Lower lobe of right lung (tissue), 2 donors: ENCODE results near the gene DSE. TPM values are rescaled to one million over a fixed set of nuclear protein-coding genes. Genes with fewer than 3 reads are reported as not detected.

Source experiments
- ATAC-seq, 2 donors: fragments of 200-7000 bp; cut with Tn5 transposase; one replicate each; pipeline ENCODE4 v1.9.1; 2020 to 2022; ENCODE audit warnings: mild to moderate bottlenecking in 2 of 2, moderate library complexity in 2 of 2
- DNase-seq: peaks from one replicate; pipeline ENCODE4 v3.0.0-alpha.2; 2020
- H3K27ac ChIP-seq: fragments of 200-600 bp; one replicate; pipeline ENCODE4 v1.8.0; 2022
- H3K27me3 ChIP-seq: fragments of 200-600 bp; one replicate; pipeline ENCODE4 v1.8.0; 2022; ENCODE audit warnings: low read depth
- H3K36me3 ChIP-seq: fragments of 200-600 bp; one replicate; pipeline ENCODE4 v1.8.0; 2022; ENCODE audit warnings: mild to moderate bottlenecking
- H3K4me1 ChIP-seq: fragments of 200-600 bp; one replicate; pipeline ENCODE4 v1.8.0; 2022
- H3K4me3 ChIP-seq: fragments of 200-600 bp; one replicate; pipeline ENCODE4 v1.8.0; 2022; ENCODE audit warnings: mild to moderate bottlenecking
- H3K9me3 ChIP-seq: fragments of 200-600 bp; one replicate; pipeline ENCODE4 v1.8.0; 2022
- intact Hi-C: fragments of 100-400 bp; cut with DNase I; formaldehyde crosslinking; loops from one replicate; pipeline ENCODE4 v1.11.0; 2022
- total RNA-seq: library from RNA; stranded (reverse); fragmentation: NEBNext Ultra II Directional; extraction: Animal tissue kit (Norgen Biotek cat#: 25700); gene quantifications from one replicate; pipeline ENCODE4 v1.2.1, GENCODE V29; 2021
- TF ChIP-seq, protein P1 (sequence below): fragments of 200-600 bp; IDR thresholded peaks from one replicate; pipeline ENCODE4 v1.8.0; 2022; ENCODE audit warnings: antibody characterized with exemption, mild to moderate bottlenecking
- donor health status: DM: no; HTN: yes; CAD: no; lungs with severe emphysema.

DSE gene
- total RNA-seq, 1 donor from 2014 or later, result 59.7 TPM

DNA sequence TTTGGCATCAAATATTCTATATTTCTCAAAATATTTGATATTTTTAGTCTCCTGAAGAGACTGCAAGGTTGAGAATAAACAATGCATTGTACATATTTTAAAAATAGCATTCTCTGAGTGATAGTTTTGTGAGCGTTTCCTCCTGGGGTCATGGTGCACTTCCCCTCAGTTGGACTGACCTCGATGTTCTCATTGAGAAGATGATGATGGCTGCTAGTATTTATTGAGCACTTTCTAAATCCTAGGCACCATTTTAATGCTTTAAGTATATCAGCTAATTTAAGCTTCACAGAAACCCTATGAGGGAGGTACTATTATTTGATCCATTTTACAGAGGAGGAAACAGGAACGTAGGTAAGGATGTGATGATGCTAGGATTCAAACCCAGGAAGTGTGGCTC lies 18.2 kb downstream of the DSE start:
- no peaks in the 10 kb centered on the region for H3K9me3 ChIP-seq
- H3K4me3 ChIP-seq, result no peak overlapping the region
- H3K36me3 ChIP-seq, result no peaks in the 10 kb centered on the region
- no peak overlapping the region for H3K27ac ChIP-seq
- ATAC-seq (no peak), DNase-seq (no peak)
- peaks cover 69% of the 10 kb centered on the region for H3K4me1 ChIP-seq
- TF ChIP-seq, protein P1, sequence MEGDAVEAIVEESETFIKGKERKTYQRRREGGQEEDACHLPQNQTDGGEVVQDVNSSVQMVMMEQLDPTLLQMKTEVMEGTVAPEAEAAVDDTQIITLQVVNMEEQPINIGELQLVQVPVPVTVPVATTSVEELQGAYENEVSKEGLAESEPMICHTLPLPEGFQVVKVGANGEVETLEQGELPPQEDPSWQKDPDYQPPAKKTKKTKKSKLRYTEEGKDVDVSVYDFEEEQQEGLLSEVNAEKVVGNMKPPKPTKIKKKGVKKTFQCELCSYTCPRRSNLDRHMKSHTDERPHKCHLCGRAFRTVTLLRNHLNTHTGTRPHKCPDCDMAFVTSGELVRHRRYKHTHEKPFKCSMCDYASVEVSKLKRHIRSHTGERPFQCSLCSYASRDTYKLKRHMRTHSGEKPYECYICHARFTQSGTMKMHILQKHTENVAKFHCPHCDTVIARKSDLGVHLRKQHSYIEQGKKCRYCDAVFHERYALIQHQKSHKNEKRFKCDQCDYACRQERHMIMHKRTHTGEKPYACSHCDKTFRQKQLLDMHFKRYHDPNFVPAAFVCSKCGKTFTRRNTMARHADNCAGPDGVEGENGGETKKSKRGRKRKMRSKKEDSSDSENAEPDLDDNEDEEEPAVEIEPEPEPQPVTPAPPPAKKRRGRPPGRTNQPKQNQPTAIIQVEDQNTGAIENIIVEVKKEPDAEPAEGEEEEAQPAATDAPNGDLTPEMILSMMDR, result no peak
- no peaks in the 10 kb centered on the region for H3K27me3 ChIP-seq
- intact Hi-C loops, result no loop called here

DNA sequence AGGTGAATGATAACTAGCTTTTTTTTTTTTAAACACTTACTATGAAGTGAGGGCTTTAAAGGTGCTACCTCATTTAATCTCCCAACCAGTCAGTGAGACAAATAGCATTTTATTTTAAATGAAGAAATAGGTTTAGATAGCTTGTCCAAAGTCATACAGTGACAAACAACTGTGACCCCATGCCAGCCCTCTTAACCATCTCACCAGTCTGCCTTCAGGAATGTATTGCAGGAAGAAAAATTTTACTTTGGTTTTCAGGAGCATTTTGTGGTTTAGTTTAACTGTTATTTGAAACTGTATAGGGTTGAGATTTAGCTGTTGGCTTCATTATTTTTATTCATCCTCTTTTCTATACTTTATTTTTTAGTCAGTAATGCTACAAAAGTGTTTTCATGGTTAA lies 18.6 kb downstream of the DSE start:
- no peaks in the 10 kb centered on the region for H3K9me3 ChIP-seq
- no peak for DNase-seq
- no peak overlapping the region for H3K4me3 ChIP-seq
- TF ChIP-seq, protein P1, result no peak
- no peak overlapping the region for H3K27ac ChIP-seq
- no peak for ATAC-seq
- H3K36me3 ChIP-seq, result no peaks in the 10 kb centered on the region
- peaks cover 69% of the 10 kb centered on the region for H3K4me1 ChIP-seq
- intact Hi-C loops, result no loop called here
- no peaks in the 10 kb centered on the region for H3K27me3 ChIP-seq

DNA sequence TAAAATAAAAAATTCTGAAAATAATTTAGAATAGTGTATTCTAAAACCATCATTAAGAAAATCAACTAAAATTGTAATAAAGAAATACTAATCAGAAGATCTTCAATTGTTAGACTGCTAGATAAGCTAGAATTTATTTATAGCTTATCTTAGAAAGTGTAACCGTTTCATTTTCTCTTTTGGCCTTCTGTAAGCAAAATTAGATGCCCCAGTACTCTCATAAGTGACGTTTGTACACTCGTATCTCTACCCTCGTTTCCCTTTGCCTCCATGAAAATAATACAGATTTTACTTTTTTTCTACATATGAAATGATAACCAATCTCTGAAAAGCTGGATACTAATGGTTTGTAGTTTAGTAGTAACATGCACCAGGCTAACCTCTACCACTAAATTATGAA lies 19.8 kb downstream of the DSE start:
- TF ChIP-seq, protein P1, result no peak
- Histone ChIP-seq H3K4me3 (no peak overlapping the region), H3K9me3 (no peaks in the 10 kb centered on the region), H3K27me3 (no peaks in the 10 kb centered on the region), H3K36me3 (no peaks in the 10 kb centered on the region), H3K27ac (peak overlapping the region; percentile 21), H3K4me1 (peaks cover 66% of the 10 kb centered on the region)
- intact Hi-C loops, result no loop called here
- ATAC-seq (no peak), DNase-seq (no peak)

DNA sequence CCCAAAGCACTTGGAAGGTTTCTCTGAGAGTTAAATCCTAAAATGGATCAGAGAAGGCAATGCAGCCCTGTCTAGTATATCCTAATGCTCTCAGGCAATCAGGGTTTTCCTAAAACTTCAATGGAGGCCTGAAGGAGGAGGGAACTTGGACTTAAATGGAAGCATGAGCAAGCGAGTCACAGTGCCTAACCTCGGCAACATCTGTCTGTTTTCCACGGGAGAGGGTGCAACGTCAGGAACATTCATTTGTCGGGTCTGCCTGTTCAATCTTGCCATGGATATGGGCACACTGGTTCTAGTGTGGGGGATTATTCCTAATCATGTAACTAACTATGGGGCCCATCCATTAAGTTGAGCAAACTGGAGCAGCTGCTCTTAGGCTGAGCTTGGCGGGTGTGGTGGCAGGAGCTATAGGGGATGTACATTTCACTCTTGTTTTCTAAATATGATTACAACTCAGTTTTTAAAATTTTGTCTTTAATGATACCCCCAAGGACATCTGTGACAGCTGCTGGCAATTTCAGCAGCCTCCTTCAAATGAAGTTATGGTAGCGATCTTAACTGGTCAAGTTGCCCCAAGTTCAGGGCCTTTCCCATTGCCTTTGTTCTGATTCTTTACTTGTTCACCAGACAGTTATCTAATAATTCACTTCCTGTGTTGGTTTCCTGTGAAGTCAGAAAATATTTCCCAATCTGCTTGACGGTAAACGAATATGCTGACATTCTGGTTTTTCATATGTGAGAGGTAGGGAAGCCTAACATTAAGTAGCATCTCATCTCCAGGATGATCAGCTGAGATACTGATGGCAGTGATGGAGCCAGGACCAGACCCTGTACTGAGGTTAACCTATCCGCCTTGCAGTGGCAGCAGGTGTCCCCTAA lies 21.6 kb downstream of the DSE start:
- H3K36me3 ChIP-seq, result no peaks in the 10 kb centered on the region
- no peaks in the 10 kb centered on the region for H3K9me3 ChIP-seq
- H3K27ac ChIP-seq, result peak overlapping the region; percentile 52
- H3K27me3 ChIP-seq, result no peaks in the 10 kb centered on the region
- H3K4me1 ChIP-seq, result peaks cover 50% of the 10 kb centered on the region
- H3K4me3 ChIP-seq, result no peak overlapping the region
- intact Hi-C loops, result no loop called here
- ATAC-seq (peak; percentile 51 to 66), DNase-seq (no peak)
- TF ChIP-seq, protein P1, result no peak

DNA sequence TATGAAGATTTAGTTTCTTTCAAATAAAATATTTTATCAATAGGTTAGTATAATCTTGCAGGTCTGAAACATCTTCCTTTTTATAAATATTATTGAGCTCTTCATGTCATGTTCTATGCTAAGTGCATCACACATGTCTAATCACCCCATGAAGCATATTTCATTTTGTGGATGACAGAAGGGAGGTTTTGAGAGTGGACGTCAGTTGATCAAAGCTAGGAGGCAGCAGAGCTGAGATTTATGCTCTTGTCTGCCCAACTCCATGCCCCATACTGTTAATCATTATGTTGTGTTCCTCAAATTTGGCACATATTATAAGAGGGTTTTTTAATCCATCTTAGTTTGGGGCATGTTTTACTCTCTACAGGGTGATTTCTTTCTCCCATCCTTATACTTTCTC lies 22.7 kb downstream of the DSE start:
- DNase-seq (no peak), ATAC-seq (peak; percentile 30 to 57)
- no peak overlapping the region for H3K4me3 ChIP-seq
- no peak overlapping the region for H3K27ac ChIP-seq
- TF ChIP-seq, protein P1, result no peak
- no peaks in the 10 kb centered on the region for H3K27me3 ChIP-seq
- intact Hi-C loops, result no loop called here
- H3K4me1 ChIP-seq, result peaks cover 48% of the 10 kb centered on the region
- H3K36me3 ChIP-seq, result no peaks in the 10 kb centered on the region
- H3K9me3 ChIP-seq, result no peaks in the 10 kb centered on the region
